Duodenal mucosa (tissue), 2 donors: ENCODE data around the gene TRIM44.
"Not testable (repeated sequence)": the region's sequence is repeated elsewhere in the genome, so short reads cannot be mapped to it uniquely, and the experiment has no call there.

Source experiments
- H3K27ac ChIP-seq: one replicate; pipeline ENCODE4 v1.7.0; 2013; ENCODE audit warnings: low read depth, low read length
- H3K27me3 ChIP-seq, 2 donors: one replicate each; pipeline ENCODE4 v1.7.0; 2013; ENCODE audit warnings: low read length in 2 of 2, control low read depth in 1 of 2; ENCODE audit not compliant: insufficient read depth in 2 of 2, control insufficient read depth in 1 of 2
- H3K36me3 ChIP-seq, 2 donors: one replicate each; pipeline ENCODE4 v1.7.0; 2013; ENCODE audit warnings: low read length in 2 of 2, control low read depth in 1 of 2; ENCODE audit not compliant: insufficient read depth in 2 of 2, control insufficient read depth in 1 of 2
- H3K4me1 ChIP-seq, 2 donors: one replicate each; pipeline ENCODE4 v1.7.0; 2013; ENCODE audit warnings: low read length in 2 of 2, control low read depth in 1 of 2; ENCODE audit not compliant: insufficient read depth in 2 of 2, control insufficient read depth in 1 of 2
- H3K4me3 ChIP-seq, 2 donors: one replicate each; pipeline ENCODE4 v1.7.0; 2013; ENCODE audit warnings: low read length in 2 of 2, low read depth in 1 of 2
- H3K9ac ChIP-seq, 2 donors: one replicate each; pipeline ENCODE4 v1.7.0; 2013; ENCODE audit warnings: low read length in 2 of 2, low read depth in 1 of 2
- H3K9me3 ChIP-seq, 2 donors: one replicate each; pipeline ENCODE4 v1.7.0; 2013; ENCODE audit warnings: low read length in 2 of 2, control low read depth in 1 of 2; ENCODE audit not compliant: control insufficient read depth in 1 of 2

Gene TRIM44

DNA sequence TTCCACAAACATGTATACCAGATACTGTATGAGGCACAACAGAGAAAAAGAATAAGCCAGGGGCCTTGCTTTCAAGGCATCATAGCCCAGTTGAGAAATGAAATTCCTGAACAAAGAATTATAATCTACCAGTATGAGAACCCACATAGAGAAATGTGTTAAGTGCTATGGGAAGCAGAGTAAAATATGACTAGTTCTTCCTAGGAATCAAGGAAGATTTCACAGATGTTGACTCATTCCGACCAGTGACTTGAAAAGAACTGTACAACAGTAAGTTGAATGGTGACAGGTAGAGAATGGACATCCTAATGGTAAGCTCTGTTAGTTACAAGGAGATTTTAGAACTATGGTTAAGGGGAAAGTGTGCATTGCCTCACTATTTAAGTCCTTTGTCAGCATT, 102.6 kb downstream of the TRIM44 start:
- no peak overlapping the region for H3K9ac ChIP-seq
- H3K9me3 ChIP-seq = no peaks in the 10 kb centered on the region
- H3K27me3 ChIP-seq = no peaks in the 10 kb centered on the region

DNA sequence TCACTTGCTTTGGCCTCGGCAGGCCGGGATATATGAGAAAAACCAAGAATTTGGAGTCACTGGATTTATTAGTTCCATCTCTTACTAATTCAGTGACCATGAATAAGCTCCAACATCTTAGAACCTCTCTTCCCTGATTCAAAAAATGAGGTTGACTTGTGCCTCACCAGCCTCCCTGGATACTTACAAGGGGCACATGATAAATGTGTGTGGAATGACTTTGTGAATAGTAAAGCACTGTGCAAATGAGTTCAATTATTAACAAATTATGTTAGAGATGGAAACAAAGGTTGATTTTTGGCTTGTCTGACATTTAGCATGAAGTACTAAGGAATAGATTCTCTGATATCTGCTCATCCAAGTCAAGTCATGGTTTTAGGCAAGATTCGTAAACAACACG, 104.1 kb downstream of the TRIM44 start:
- H3K27me3 ChIP-seq = no peaks in the 10 kb centered on the region
- no peaks in the 10 kb centered on the region for H3K9me3 ChIP-seq
- H3K9ac ChIP-seq = no peak overlapping the region
- no peaks in the 10 kb centered on the region for H3K36me3 ChIP-seq
- H3K27ac ChIP-seq = no peak overlapping the region
- H3K4me3 ChIP-seq = no peak overlapping the region
- no peaks in the 10 kb centered on the region for H3K4me1 ChIP-seq

More for the DNA sequence above, 102.6 kb downstream of the TRIM44 start:
- H3K4me3 ChIP-seq = no peak overlapping the region
- no peak overlapping the region for H3K27ac ChIP-seq
- H3K4me1 ChIP-seq = no peaks in the 10 kb centered on the region
- H3K36me3 ChIP-seq = no peaks in the 10 kb centered on the region

DNA sequence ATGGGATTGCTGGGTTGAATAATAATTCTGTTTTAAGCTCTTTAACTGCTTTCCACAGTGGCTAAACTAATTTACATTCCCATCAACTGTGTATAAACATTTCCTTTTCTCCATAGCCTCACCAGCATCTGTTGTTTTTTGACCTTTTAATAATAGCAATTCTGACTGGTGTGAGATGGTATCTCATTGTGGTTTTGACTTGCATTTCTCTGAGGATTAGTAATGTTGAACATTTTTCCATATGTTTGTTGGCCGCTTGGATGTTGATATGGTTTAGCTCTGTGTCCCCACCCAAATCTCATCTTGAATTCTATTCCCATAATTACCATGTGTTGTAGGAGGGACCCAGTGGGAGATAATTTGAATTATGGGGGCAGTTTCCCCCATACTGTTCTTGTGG, 107.8 kb downstream of the TRIM44 start:
- not testable (repeated sequence) for H3K27ac ChIP-seq, H3K4me1 ChIP-seq

DNA sequence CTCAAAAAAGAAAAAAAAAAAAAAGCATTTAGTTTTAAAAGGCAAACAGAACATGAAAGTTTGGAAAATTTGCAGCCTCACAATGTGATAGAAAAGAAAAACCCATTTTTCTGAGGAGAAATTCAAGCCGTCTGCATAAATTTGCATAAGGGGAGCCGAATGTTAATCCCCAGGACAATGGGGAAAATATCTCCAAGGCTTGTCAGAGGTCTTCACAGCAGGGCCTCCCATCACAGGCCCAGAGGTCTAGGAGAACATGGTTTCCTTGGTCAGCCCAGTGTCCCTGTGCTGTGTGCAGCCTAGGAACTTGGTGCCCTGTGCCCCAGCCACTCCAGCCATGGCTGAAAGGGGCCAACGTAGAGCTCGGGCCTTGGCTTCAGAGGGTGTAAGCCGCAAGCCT, 109.1 kb downstream of the TRIM44 start:
- H3K4me1 ChIP-seq = no peaks in the 10 kb centered on the region

More for the DNA sequence above, 107.8 kb downstream of the TRIM44 start:
- H3K9me3 ChIP-seq, H3K27me3 ChIP-seq, H3K9ac ChIP-seq, H3K36me3 ChIP-seq, H3K4me3 ChIP-seq: not testable (repeated sequence)

DNA sequence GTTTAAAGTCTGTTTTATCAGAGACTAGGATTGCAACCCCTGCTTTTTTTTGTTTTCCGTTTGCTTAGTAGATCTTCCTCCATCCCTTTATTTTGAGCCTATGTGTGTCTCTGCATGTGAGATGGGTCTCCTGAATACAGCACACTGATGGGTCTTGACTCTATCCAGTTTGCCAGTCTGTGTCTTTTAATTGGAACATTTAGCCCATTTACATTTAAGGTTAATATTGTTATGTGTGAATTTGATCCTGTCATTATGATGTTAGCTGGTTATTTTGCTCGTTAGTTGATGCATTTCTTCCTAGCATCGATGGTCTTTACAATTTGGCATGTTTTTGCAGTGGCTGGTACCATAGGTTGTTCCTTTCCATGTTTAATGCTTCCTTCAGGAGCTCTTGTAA, 114.7 kb downstream of the TRIM44 start:
- H3K27me3 ChIP-seq, H3K4me3 ChIP-seq, H3K9me3 ChIP-seq, H3K36me3 ChIP-seq, H3K9ac ChIP-seq, H3K27ac ChIP-seq, H3K4me1 ChIP-seq: not testable (repeated sequence)

More for the DNA sequence above, 109.1 kb downstream of the TRIM44 start:
- Histone ChIP-seq H3K27ac (no peak overlapping the region), H3K4me3 (no peak overlapping the region), H3K9me3 (peaks cover 0 to 2% of the 10 kb centered on the region in 2 donors), H3K36me3 (no peaks in the 10 kb centered on the region), H3K9ac (no peak overlapping the region), H3K27me3 (no peaks in the 10 kb centered on the region)

DNA sequence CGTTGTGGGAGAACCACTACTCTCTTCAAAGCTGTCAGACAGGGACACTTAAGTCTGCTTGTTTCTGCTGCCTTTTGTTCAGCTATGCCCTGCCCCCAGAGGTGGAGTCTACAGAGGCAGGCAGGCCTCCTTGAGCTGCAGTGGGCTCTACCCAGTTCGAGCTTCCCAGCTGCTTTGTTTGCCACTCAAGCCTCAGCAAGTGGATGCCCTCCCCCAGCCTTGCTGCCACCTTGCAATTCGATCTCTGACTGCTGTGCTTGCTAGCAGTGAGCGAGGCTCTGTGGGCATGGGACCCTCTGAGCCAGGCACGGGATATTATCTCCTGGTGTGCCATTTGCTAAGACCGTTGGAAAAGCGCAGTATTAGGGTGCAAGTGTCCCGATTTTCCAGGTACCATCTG, 116.4 kb downstream of the TRIM44 start:
- H3K4me3 ChIP-seq, H3K27ac ChIP-seq, H3K9ac ChIP-seq, H3K4me1 ChIP-seq, H3K9me3 ChIP-seq, H3K27me3 ChIP-seq, H3K36me3 ChIP-seq: not testable (repeated sequence)

DNA sequence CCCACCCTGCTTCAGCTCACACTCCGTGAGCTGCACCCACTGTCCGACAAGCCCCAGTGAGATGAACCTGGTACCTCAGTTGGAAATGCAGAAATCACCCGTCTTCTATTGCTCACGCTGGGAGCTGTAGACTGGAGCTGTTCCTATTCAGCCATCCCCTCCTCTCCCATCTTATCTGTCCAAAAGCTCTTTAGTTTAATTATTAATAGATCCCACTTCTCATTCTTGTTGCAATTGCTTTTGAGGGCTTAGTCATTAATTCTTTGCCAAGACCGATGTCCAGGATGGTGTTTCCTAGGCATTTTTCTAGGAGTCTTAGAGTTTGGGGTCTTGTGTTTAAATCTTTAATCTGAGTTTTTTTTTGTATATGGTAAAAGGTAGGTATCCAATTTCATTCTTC, 116.8 kb downstream of the TRIM44 start:
- Histone ChIP-seq H3K9me3 (peaks cover 0 to 3% of the 10 kb centered on the region in 2 donors), H3K4me3 (no peak overlapping the region), H3K27me3 (no peaks in the 10 kb centered on the region), H3K9ac (no peak overlapping the region), H3K36me3 (no peaks in the 10 kb centered on the region), H3K4me1 (no peaks in the 10 kb centered on the region), H3K27ac (no peak overlapping the region)

DNA sequence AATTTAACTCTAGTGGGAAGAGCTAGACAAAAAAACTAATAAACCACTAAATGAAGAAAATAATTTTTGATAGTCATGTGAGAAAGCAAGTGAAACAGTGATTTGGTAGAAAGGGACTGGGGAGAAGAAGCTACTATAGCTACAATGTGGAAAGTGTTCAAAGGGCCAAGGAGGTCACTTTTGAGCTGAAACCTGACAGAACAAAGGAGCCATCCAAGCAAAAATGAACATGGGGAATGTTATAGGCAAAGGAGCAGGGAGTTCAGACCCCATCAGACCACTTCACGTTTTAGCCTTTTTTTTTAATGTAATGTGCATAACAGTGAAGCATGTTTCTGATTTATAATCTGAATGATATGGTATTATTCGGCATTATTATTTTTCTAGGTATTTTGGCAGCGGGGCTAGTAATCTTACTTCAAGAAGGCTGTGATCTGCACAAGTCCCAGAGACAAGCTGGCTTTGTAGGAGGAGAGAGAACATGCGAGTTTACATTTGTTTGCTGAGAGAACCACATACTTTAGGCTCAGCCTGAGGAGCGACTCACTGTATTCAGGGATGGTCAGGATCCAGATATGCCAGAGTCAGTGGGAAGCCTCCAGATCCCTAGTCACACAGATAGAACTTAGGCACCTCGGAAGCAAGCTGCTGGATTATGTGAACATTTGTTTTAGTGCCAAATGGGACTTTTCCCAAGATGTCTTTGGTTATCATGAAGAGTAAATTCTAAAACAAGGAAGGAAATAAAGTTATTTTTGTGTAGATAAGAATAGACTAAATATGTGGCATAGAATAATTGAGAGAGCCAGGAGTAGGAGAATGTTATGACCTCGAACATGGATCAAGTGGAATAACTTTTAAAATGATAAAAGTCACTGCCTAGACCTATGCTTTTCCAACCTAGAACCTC, 118.6 kb downstream of the TRIM44 start:
- Histone ChIP-seq H3K36me3 (no peaks in the 10 kb centered on the region), H3K4me3 (no peak overlapping the region), H3K27me3 (no peaks in the 10 kb centered on the region), H3K9ac (no peak overlapping the region), H3K27ac (no peak overlapping the region), H3K4me1 (no peaks in the 10 kb centered on the region), H3K9me3 (peaks cover 0 to 3% of the 10 kb centered on the region in 2 donors)

DNA sequence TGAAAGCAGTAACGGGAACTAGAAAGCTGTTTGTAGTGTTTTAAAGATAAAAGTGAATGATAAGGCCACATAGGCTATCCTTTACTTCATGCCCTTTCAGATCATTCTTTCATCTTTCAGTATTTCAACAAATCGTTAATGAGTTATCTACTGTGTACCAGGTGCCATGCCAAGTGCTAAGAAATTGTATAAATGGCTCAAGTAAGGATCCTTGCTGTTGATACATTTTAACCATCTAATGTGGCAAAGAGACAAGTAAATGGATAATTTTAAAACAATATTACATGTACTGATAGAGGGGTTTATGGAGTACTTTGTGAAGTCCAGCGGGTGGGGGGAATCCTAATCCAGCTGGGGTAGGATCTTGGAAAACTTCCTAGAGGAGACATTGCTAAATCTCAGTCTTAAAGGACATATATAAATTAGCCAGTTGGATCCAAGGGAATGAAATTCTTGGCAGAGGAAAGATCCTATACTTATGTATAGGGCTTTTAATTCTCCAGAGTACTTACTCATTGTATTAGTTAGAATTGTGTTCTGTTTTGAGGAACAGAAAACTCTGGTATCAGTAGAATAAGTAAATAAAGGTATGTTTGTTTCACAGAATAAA, 119.4 kb downstream of the TRIM44 start:
- H3K9me3 ChIP-seq = peaks cover 0 to 3% of the 10 kb centered on the region in 2 donors
- no peak overlapping the region for H3K4me3 ChIP-seq
- H3K4me1 ChIP-seq = no peaks in the 10 kb centered on the region
- no peaks in the 10 kb centered on the region for H3K27me3 ChIP-seq
- H3K9ac ChIP-seq = no peak overlapping the region
- H3K36me3 ChIP-seq = no peaks in the 10 kb centered on the region
- H3K27ac ChIP-seq = no peak overlapping the region

DNA sequence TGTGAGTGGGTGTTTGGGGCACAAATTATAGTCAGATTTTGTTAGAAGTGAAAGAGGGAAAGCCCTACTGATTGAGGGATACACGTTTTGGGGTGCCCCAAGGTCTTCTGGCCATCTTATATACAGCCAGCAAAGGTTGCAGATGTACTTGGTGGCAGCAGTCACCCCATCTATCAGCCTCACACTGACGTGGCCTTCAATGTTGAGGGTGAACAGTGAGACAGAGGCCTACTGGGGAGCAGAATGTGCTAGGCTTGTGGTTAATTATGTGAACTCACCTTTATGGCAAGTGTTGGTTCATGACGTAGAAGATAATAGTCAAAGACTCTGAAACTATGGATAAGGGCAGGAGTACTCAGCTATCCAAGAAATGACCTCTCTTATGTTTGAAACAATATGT, 121.2 kb downstream of the TRIM44 start:
- H3K36me3 ChIP-seq = peaks cover 0 to 3% of the 10 kb centered on the region in 2 donors
- no peak overlapping the region for H3K4me3 ChIP-seq
- H3K9me3 ChIP-seq = peaks cover 0 to 3% of the 10 kb centered on the region in 2 donors
- H3K27me3 ChIP-seq = no peaks in the 10 kb centered on the region
- no peak overlapping the region for H3K9ac ChIP-seq
- no peak overlapping the region for H3K27ac ChIP-seq
- no peaks in the 10 kb centered on the region for H3K4me1 ChIP-seq
